ENCODE data around the gene VEPH1. TPM values are rescaled to one million over a fixed set of nuclear protein-coding genes. Genes with fewer than 3 reads are reported as not detected.

The VEPH1 gene
- total RNA-seq, 1 donor from 2014 or later = 9.5 TPM

DNA sequence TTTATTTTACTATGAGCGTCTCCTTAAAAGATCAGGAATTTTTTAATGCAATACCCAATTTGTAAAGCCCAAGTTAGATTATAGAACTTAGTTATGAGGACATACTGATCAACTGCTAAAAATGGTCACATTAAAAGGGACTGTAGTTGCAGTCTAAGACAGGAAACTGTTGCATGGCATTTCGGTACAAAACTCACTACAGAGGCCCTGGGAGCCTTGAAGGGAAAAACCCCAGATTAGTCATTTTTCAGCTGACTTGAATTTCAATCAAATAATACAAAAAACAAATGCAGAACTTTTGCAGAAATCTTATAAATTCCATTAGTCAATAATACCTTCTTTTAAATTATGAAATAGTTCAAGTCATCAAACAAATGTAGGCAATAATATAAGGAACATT lies 73.5 kb downstream of the VEPH1 start:
- peak; percentile 38 to 83 for DNase-seq (ENCODE audit: low read depth in 2 of 2)

GRCh38 chr3:157428853-157429252 lies 74.4 kb downstream of the VEPH1 start:
- DNase-seq (ENCODE audit: low read depth in 2 of 2) = no peak

GRCh38 chr3:157427901-157428300 lies 75.3 kb downstream of the VEPH1 start:
- DNase-seq (ENCODE audit: low read depth in 2 of 2) = no peak

- DNase-seq (ENCODE audit: low read depth in 2 of 2) = peak in 1 of 2 donors; percentile 54
These were observed 79.9 kb downstream of the VEPH1 start for GRCh38 chr3:157423337-157423736.

DNA sequence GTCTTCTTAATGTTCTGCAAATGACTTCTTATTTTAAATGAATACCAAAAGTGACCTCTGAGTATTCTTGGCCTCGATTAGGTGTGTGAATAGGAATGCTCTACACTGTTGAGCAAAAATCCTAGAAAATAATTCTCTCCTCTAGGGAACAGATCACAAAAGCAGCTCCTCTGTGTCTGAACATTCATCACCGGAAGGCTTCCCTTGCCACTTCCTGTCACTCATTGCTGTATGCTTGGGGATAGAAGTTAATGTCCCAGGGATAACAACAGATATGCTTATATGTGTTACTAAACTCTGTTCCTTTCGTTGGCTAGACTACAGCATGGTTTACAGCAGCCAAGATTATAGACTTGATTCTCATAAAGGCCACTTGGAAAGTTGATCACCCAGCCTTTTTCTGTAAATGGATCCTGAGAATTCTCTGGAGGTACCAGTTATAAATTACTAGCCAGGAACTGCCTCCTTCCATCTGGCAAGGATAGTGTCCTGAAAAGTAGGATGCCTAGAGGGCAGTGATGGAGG lies 82.5 kb downstream of the VEPH1 start:
- DNase-seq (ENCODE audit: low read depth in 2 of 2) = peak in 1 of 2 donors; percentile 34

DNA sequence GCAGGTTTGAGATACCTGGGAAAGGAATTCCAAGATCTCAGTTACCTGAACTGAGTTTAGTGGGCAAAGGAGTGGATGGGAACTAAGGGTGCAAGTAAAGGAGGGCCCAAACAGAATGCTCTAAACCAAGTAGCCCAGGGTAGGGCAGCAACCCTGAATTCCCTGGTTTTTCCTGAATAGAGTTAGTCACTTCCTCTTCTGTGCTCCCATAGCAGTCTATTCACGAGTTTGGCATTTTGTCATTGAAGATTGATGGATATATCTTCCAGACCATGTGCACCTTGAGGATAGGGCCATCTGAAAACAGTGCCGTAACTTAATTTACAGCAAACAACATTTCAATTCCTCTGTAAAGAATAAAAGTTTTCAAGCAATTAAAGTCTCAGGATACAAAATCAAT lies 85.1 kb downstream of the VEPH1 start:
- peak; percentile 65 to 86 for DNase-seq (ENCODE audit: low read depth in 2 of 2)

GRCh38 chr3:157417247-157417646 lies 86.0 kb downstream of the VEPH1 start:
- DNase-seq (ENCODE audit: low read depth in 2 of 2) = peak in 1 of 2 donors; percentile 52

DNA sequence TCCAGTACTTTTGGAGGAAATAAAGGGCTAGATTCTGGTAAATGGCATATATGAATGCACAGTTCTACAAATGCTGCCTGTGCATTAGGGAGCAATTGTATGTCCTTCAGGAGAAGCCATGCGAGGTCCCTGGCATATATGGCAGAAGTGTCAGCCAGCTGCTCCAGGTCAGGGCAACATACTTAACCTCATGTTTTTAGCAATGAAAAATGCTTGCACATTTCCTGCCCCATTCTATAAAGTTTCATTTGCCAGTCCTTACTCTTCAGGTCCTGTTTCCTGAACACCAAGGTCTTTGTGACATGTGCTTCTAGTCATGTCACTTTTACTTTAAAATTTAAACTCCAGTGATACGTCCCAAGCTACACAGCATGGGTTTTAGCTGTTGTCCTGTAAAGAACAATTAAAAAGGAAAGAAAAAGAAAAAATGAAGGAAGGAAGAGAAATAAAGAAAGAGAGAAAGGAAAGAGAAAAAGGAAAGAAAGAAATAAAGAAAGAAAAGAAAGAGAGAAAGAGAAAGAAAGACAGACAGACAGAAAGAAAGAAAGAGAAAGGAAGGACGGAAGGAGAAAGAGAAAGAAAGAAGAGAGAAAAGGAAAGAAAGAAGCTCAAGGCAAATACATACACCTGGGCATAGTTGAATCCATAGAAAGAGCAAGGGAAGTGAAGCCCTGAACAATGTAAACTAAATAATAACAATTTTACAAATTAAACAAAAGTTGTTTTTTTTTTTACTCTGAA lies 86.7 kb downstream of the VEPH1 start:
- DNase-seq (ENCODE audit: low read depth in 2 of 2) = peak; percentile 31 to 44

GRCh38 chr3:157414861-157415260 lies 88.4 kb downstream of the VEPH1 start:
- no peak for DNase-seq (ENCODE audit: low read depth in 2 of 2)

DNA sequence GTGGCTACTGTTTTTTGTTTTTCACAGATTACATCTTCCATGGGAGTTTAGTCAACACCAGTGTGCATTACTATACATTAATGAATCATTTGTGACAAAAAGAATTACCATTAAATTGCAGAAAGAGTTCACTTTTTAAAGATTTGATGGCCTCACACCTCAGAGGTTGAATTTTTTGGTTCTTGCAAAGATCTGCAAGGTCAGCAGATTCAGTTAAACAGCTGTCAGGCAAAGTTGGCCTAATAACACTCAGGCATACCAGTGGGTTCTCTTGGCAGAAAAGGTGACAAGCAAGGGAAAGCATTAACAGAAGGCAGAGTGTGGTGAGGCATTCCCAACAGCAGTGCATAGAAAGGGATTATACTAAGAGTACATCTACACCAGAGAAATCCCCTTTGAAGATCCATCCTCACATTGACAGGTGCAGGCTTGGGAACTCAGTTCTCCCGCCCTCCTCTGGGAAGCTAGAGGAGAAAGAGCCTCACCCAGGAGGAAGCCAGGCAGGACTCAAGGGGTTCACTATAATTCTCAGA lies 90.8 kb downstream of the VEPH1 start:
- DNase-seq (ENCODE audit: low read depth in 2 of 2) = no peak

GRCh38 chr3:157410945-157411344 lies 92.3 kb downstream of the VEPH1 start:
- no peak for DNase-seq (ENCODE audit: low read depth in 2 of 2)

- DNase-seq (ENCODE audit: low read depth in 2 of 2) = no peak
These were observed 93.7 kb downstream of the VEPH1 start for GRCh38 chr3:157409516-157409915.

- no peak for DNase-seq (ENCODE audit: low read depth in 2 of 2)
These were observed 94.6 kb downstream of the VEPH1 start for GRCh38 chr3:157408499-157409149.

DNA sequence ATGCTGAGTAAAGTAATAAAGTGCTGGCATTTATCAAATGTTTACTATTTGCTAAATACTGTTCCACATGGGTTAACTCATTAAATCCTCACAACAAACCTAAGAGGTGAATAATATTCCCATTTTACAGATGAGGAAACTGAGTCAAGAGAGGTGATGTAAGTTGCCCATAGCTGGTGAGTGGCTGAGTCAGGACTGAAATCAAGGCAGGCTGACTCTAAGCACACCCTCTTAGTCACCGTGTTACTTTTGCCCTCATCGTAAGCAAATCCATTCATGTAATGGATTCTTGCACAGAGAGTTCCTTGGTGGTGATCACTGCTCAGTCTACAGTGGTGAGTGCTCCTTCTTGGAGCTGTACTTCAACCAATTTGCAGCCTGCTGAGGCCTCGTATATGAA lies 95.4 kb downstream of the VEPH1 start:
- DNase-seq (ENCODE audit: low read depth in 2 of 2) = no peak

- DNase-seq (ENCODE audit: low read depth in 2 of 2) = peak; percentile 36 to 75
These were observed 96.8 kb downstream of the VEPH1 start for GRCh38 chr3:157406394-157406793.

DNA sequence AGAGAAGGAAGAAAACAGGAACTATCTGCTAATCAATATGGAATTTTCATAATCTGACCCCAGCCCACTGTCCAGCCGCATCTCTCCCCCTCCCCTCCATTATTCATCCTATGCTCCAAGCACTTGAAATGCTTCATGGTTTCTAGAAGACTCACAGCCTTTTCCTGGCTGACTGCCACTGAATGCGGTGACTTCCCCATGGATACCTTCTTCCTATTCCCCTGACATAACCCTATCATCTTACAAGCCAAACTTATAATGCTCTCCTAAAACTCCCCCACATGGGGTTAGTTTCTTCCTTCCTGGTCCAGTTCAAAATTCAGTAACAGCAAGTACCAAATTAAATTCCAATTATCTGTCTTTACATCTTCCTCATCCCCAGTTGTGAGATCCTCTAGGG lies 97.8 kb downstream of the VEPH1 start:
- peak in 1 of 2 donors; percentile 60 for DNase-seq (ENCODE audit: low read depth in 2 of 2)

- DNase-seq (ENCODE audit: low read depth in 2 of 2) = no peak
These were observed 98.8 kb downstream of the VEPH1 start for GRCh38 chr3:157404381-157404780.

GRCh38 chr3:157398598-157398997 lies 104.6 kb downstream of the VEPH1 start:
- no peak for DNase-seq (ENCODE audit: low read depth in 2 of 2)

DNA sequence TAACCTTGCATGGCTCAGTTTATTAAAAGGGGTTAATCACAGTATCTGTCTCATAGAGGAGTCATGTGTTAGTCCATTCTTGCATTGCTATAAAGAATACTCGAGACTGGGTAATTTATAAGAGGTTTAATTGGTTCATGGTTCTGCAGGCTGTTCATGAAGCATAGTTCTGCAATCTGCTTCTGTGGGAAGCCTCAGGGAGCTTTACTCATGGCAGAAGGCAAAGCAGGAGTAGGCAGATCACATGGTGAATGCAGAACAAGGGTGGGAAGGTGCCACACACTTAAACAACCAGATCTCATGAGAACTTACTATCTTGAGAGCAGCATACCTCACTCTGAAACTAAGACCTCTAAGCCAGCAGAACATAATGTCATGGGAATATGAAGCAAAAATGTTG lies 108.8 kb downstream of the VEPH1 start:
- no peak for DNase-seq (ENCODE audit: low read depth in 2 of 2)

DNA sequence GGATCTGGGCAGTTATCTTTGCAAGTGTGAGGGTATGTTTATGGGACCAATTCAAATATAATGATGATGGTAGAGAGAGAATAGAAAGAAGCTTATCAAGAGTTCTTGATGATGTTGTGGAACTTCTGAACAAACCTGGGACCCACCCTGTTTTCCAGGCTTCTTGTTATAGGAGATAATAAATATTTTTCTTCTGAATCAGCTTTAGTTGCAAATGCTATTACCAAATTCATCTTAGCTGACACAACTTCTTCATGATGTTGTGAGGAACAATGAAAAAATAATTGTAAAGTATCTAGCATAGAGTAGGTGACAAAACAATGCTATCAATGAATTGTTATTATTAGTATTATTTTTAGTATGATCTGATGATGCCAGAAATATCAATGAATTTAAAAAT lies 110.1 kb downstream of the VEPH1 start:
- no peak for DNase-seq (ENCODE audit: low read depth in 2 of 2)

DNA sequence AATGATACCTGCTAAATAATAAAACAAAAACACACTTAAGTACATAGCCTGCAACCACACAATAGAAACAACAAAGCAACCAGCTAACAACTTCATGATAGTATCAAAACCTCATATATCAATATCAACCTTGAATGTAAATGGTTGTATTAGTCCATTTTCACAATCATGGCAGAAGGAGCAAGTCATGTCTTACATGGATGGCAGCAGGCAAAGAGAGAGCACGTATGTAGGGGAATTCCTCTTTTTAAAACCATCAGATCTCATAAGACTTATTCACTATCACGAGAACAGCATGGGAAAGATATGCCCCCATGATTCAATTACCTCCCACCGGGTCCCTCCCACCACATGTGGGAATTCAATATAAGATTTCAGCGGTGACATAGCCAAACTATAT lies 111.1 kb downstream of the VEPH1 start:
- no peak for DNase-seq (ENCODE audit: low read depth in 2 of 2)

GRCh38 chr3:157390713-157391515 lies 112.3 kb downstream of the VEPH1 start:
- DNase-seq (ENCODE audit: low read depth in 2 of 2) = no peak
